Cardiac ventricle fibroblast (primary cell): Measurements from ENCODE around the gene TMOD2. TPM values are rescaled to one million over a fixed set of nuclear protein-coding genes. Genes with fewer than 3 reads are reported as not detected.

ENCODE experiments used
- total RNA-seq: library from RNA; depleted of rRNA; stranded (reverse); fragments of >200 nt; gene quantifications from 2 replicates; pipeline ENCODE4 v1.2.3, GENCODE V29; 2015

The TMOD2 gene
- 6.4 and 6.6 TPM in 2 replicates for total RNA-seq

GRCh38 chr15:51750792-51751696, at the start of gene TMOD2:
Gene TMOD2 (plus strand): TSS chr15:51751597. CDS start chr15:51766442, 14,845 bp downstream.

GRCh38 chr15:51737522-51738305, 13.7 kb upstream of the TMOD2 start, which contains the start of gene LYSMD2:
Gene LYSMD2 (minus strand): TSS chr15:51737655. CDS start chr15:51737622, 33 bp downstream.

GRCh38 chr15:51829376-51830275, 78.2 kb downstream of the TMOD2 start, which contains the start of gene TMOD3:
Gene TMOD3 (plus strand): TSS chr15:51829653. CDS start chr15:51862885, 33,232 bp downstream.

Other genes with a start within 250 kb of the TMOD2 start
- gene DMXL2, start 128.8 kb upstream of the TMOD2 start, total RNA-seq, result 18.4 and 21.9 TPM in 2 replicates
- 0.05 TPM in 1 of 2 replicates, not detected in the other for gene SCG3, start 70.1 kb upstream of the TMOD2 start, total RNA-seq
- gene LYSMD2, start 13.9 kb upstream of the TMOD2 start, total RNA-seq, result 10.2 and 10.9 TPM in 2 replicates
- 22.7 and 26.7 TPM in 2 replicates for gene TMOD3, start 78.1 kb downstream of the TMOD2 start, total RNA-seq
- gene LEO1, start 220.2 kb downstream of the TMOD2 start, total RNA-seq, result 19.5 and 25.1 TPM in 2 replicates